Kidney capillary endothelial cell (primary cell): ENCODE measurements around the gene TSKU.
"Not testable (repeated sequence)": the region's sequence is repeated elsewhere in the genome, so short reads cannot be mapped to it uniquely, and the experiment has no call there.

Source experiments
- DNase-seq: peaks from one replicate; pipeline ENCODE4 v3.0.0-alpha.2; 2018; ENCODE audit warnings: low spot score

TSKU gene

GRCh38 chr11:76788661-76789442 lies 5.7 kb downstream of the TSKU start:
- no peak for DNase-seq

GRCh38 chr11:76789443-76789719 lies 6.2 kb downstream of the TSKU start:
- no peak for DNase-seq

GRCh38 chr11:76790251-76790650 lies 7.1 kb downstream of the TSKU start:
- no peak for DNase-seq

DNA sequence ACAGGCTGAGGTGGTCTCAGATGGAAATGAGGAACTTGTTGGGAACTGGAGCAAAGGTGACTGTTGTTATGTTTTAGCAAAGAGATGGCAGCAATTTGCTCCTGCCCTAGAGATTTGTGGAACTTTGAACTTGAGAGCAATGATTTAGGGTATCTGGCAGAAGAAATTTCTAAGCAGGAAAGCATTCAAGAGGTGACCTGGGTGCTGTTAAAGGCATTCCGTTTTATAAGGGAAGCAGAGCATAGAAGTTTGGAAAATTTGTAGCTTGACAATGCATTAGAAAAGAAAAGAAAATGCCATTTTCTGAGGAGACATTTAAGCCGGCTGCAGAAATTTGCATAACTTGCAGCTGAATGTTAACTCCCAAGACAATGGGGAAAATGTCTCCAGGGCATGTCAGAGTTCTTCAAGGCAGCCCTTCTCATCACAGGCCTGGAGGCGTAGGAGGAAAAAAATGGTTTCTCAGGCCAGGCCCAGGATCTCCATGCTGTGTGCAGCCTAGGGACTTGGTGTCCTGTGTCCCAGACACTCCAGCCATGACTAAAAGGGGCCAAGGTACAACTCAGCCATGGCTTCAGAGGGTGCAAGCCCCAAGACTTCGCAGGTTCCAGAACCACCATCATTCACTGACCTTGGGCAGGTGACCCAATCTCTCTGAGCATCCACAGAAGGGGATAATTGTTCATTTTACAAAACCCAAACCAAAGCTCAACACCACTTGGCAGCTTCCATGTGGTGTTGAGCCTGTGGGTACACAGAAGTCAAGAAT lies 8.0 kb downstream of the TSKU start:
- DNase-seq: not testable (repeated sequence)

DNA sequence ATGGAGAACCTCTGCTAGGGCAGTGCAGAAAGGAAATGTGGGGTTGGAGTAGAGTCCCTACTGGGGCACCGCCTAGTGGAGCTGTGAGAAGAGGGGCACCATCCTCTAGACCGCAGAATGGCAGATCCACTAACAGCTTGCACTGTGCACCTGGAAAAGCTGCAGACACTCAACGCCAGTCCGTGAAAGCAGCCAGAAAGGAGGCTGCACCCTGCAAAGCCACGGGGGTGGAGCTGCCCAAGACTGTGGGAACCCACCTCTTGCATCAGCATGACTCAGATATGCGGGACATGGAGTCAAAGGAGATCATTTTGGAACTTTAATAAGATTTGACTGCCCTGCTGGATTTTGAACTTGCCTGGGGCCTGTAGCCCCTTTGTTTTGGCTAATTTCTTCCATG lies 8.7 kb downstream of the TSKU start:
- DNase-seq: no peak

- no peak for DNase-seq
Observed at GRCh38 chr11:76792505-76793264, 9.5 kb downstream of the TSKU start.

GRCh38 chr11:76793391-76794291 lies 10.5 kb downstream of the TSKU start:
- DNase-seq: no peak

- no peak for DNase-seq
Observed at GRCh38 chr11:76794371-76795289, 11.5 kb downstream of the TSKU start.

DNA sequence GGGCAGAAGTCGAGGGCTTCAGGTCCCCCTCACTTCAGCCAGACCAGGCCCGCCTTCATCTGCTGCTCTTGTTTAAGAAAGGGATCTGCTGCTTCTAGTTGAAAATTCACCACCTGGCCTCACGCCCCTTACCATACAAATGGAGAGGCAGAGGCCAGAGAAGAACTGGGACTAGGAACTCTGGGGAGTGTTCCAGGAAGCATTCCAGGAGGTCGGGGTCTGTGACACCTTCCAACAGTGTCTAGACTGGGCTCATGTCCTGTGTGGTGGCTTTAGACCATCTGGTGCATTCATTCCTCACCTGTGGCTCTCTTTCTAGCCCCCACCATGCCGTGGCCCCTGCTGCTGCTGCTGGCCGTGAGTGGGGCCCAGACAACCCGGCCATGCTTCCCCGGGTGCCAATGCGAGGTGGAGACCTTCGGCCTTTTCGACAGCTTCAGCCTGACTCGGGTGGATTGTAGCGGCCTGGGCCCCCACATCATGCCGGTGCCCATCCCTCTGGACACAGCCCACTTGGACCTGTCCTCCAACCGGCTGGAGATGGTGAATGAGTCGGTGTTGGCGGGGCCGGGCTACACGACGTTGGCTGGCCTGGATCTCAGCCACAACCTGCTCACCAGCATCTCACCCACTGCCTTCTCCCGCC lies 12.3 kb downstream of the TSKU start:
- no peak for DNase-seq

- DNase-seq: no peak
Observed at GRCh38 chr11:76795936-76796441, 12.8 kb downstream of the TSKU start.

- DNase-seq: no peak
Observed at GRCh38 chr11:76796511-76797198, 13.5 kb downstream of the TSKU start.

GRCh38 chr11:76797341-76798201 lies 14.4 kb downstream of the TSKU start:
- DNase-seq: no peak

DNA sequence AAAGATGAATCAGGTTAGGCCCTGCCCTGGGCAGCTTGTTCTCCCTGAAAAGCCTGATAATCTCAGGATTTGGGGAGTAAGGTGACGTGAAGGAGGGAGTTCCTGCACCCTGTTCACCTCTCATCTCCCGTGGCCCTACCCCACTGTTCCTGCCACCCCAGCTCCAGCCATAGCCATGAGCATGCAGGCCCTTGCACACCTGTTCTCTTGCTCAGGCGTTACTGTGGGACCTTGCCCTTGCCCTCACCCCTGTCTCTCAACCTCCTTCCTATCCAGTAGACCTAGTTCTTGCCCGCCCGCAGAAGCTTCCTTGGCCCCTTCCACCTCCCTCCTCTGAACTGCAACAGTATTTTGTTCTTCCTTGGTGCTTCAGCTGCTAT lies 15.0 kb downstream of the TSKU start:
- no peak for DNase-seq

DNA sequence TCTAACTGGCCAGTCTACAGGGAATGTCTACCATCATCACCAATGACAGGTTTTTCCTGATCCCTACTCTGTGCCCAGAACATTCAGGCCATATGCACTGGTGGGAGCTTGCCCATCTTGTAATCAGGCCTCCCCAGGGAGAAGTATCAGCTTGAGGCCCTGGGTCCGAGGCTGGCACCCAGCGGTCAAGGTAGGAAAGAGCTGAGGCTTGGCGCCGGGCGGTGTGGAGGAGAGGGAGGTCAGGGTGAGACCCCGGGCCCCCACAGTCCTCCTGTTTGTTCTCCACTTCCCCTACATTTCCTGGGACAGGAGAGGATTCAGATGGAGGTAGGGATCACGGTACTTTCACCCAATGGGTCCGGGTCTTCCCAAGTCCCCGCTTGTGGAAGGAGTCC lies 15.5 kb downstream of the TSKU start:
- no peak for DNase-seq

GRCh38 chr11:76799066-76799804 lies 16.1 kb downstream of the TSKU start:
- peak; percentile 76 for DNase-seq

DNA sequence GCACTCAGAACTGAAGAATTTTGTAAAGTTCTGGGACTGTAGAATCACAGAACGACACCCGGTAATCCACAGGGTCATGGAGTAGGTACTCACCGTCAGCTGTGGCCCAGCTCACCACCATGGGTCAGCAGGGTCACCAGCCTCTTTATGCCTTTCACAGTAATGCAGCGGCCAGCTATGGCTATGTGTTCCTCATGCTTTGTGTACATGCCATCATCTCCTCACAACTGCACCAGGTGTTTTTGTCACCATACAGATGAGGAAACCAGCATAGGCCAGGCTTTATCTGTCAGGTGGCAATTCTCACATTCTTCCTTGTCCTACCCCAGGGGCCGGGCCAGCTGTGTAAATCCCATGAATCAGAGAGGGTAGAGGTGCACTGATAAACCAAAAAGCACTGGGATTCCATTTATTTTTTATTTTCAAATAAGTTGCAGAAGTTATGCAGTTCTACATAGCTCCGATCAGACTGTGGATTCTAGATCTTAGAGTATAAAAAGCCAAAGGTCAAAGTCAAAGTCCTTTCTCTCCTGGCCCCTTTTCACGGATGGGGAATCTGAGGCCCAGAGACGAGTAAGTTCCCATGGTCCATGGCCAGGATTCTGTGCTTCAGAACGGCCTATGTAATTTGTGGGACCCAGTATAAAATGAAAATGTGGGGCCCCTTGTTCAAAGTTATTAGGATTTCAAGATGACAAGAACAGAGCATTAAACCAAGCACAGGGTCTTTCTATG lies 17.5 kb downstream of the TSKU start:
- no peak for DNase-seq

DNA sequence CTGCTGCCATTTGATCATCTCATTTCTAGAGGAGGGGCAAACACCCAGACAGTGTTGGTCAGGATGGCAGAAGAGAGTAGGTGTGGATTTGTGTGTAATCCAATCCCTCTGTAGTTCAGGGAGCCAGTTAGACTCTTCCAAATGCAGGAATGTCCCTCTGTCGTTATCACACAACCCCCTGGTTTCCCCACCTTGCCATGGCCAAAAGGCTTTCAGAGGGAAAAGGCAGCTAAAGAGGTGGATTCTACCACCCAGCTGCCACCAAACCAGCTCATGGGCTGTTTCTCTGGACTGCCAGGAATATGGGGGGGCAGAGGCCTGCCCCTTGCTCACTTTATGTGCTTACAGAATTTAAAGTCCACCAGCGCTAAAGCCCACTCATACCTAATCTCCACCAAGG lies 18.1 kb downstream of the TSKU start:
- DNase-seq: no peak
